HCT116 (cell line): ENCODE measurements around the gene ALDH2. TPM values are rescaled to one million over a fixed set of nuclear protein-coding genes. Genes with fewer than 3 reads are reported as not detected.

Source experiments
- ATAC-seq: fragments of 200-7000 bp; cut with Tn5 transposase; 2 replicates; pipeline ENCODE4 v1.9.1; 2020; ENCODE audit warnings: mild to moderate bottlenecking, moderate library complexity
- BruUV-seq: library from RNA; stranded (reverse); fragments of 400-500 nt; replicated peaks from 2 replicates; lab custom pipeline; 2021; lab: Mats Ljungman, UMichigan
- CTCF ChIA-PET: fragments of 300-600 bp; sonication (Branson Sonifier 250); formaldehyde crosslinking; loops from one replicate; lab custom pipeline; 2021; ENCODE audit warnings: antibody characterized with exemption; lab: Charles Lee
- POLR2A ChIA-PET: fragments of 300-600, 350-600 bp; sonication (Branson Sonifier 250); formaldehyde crosslinking; loops from one replicate; lab custom pipeline; 2021; ENCODE audit warnings: antibody characterized with exemption; lab: Charles Lee
- RAD21 ChIA-PET, 2 experiments: fragments of 300-600 bp; sonication (Branson Sonifier 250); formaldehyde crosslinking; loops; one replicate each; lab custom pipeline; 2023; ENCODE audit warnings: low total read pairs in 2 of 2; ENCODE audit not compliant: uncharacterized antibody in 2 of 2, unreplicated experiment in 2 of 2, low non-redundant PET in 1 of 2; lab: Charles Lee
- DNase-seq: peaks from one replicate; pipeline ENCODE4 v3.0.0-alpha.2; 2010; ENCODE audit warnings: low read depth, low spot score
- H2AFZ ChIP-seq: fragments of 200-600 bp; shearing (Covaris generic), sonication (generic); 2 replicates; pipeline ENCODE4 v1.6.1; 2017; ENCODE audit warnings: low read depth, mixed run types, mixed read lengths, antibody characterized with exemption, low read length; ENCODE audit not compliant: poor library complexity, severe bottlenecking
- H3K27ac ChIP-seq: 2 replicates; pipeline ENCODE4 v1.5.1; 2012; ENCODE audit warnings: low read depth, low read length
- H3K27me3 ChIP-seq: fragments of 200-600 bp; sonication (generic); 2 replicates; pipeline ENCODE4 v1.6.1; 2016; ENCODE audit warnings: mixed run types, low read length, mixed read lengths; ENCODE audit not compliant: insufficient read depth
- H3K36me3 ChIP-seq, 2 experiments: fragments of 200-500 bp in 1 of 2; fragments of 200-600 bp in 1 of 2; sonication (Bioruptor generic) in 1 of 2; sonication (generic) in 1 of 2; 2 replicates each; pipeline versions ENCODE4 v1.5.1 to v1.6.1; 2014 to 2016; ENCODE audit warnings: low read length in 2 of 2, inconsistent platforms in 1 of 2, mixed read lengths in 1 of 2, mixed run types in 1 of 2; ENCODE audit not compliant: insufficient read depth in 2 of 2, control insufficient read depth in 1 of 2
- H3K4me1 ChIP-seq, 2 experiments: fragments of 200-600 bp in 1 of 2; sonication (generic) in 1 of 2; 2 replicates each; pipeline versions ENCODE4 v1.5.1 to v1.6.1; 2012 to 2017; ENCODE audit warnings: low read length in 2 of 2, inconsistent platforms in 1 of 2, mild to moderate bottlenecking in 1 of 2, mixed read lengths in 1 of 2, mixed run types in 1 of 2, moderate library complexity in 1 of 2; ENCODE audit not compliant: insufficient read depth in 2 of 2, control insufficient read depth in 1 of 2
- H3K4me2 ChIP-seq: fragments of 200-600 bp; sonication (generic); 2 replicates; pipeline ENCODE4 v1.6.1; 2017; ENCODE audit warnings: mixed run types, low read length, mixed read lengths
- H3K4me3 ChIP-seq, 2 experiments: fragments of 200-600 bp in 1 of 2; sonication (generic) in 1 of 2; replicated peaks in 1 of 2; 2 replicates each; pipeline ENCODE4 v1.5.1; 2011 to 2016; ENCODE audit warnings: low read length in 2 of 2, control low read depth in 1 of 2, low read depth in 1 of 2, mild to moderate bottlenecking in 1 of 2, mixed read lengths in 1 of 2, mixed run types in 1 of 2
- H3K79me2 ChIP-seq: fragments of 200-600 bp; sonication (generic); 2 replicates; pipeline ENCODE4 v1.6.1; 2017; ENCODE audit warnings: mild to moderate bottlenecking, mixed run types, low read length, moderate library complexity, mixed read lengths; ENCODE audit not compliant: insufficient read depth
- H3K9ac ChIP-seq: fragments of 200-600 bp; sonication (generic); 2 replicates; pipeline ENCODE4 v1.6.1; 2016; ENCODE audit warnings: low read length, mixed read lengths
- H3K9me2 ChIP-seq: fragments of 200-600 bp; sonication (generic), shearing (Covaris generic); 2 replicates; pipeline ENCODE4 v1.6.1; 2017; ENCODE audit warnings: mixed run types, mild to moderate bottlenecking, moderate library complexity; ENCODE audit not compliant: insufficient read depth
- H3K9me3 ChIP-seq, 2 experiments: fragments of 200-500 bp in 1 of 2; fragments of 200-600 bp in 1 of 2; sonication (Bioruptor generic) in 1 of 2; sonication (generic) in 1 of 2; 2 replicates each; pipeline ENCODE4 v1.6.1; 2014 to 2017; ENCODE audit warnings: low read length in 2 of 2, mixed read lengths in 2 of 2, inconsistent platforms in 1 of 2, low read depth in 1 of 2, mild to moderate bottlenecking in 1 of 2, mixed run types in 1 of 2, moderate library complexity in 1 of 2; ENCODE audit not compliant: control insufficient read depth in 1 of 2, insufficient read depth in 1 of 2
- H4K20me1 ChIP-seq: fragments of 200-600 bp; sonication (generic), shearing (Covaris generic); 2 replicates; pipeline ENCODE4 v1.6.1; 2017; ENCODE audit warnings: mixed run types, mild to moderate bottlenecking, moderate library complexity; ENCODE audit not compliant: insufficient read depth
- ATF3 ChIP-seq: IDR thresholded peaks from 2 replicates; pipeline ENCODE4 v1.6.1; 2012
- CBX3 ChIP-seq: IDR thresholded peaks from 2 replicates; pipeline ENCODE4 v1.6.1; 2012; ENCODE audit warnings: low read depth
- CEBPB ChIP-seq: IDR thresholded peaks from 2 replicates; pipeline ENCODE4 v1.6.1; 2012; ENCODE audit warnings: low read depth
- CTCF ChIP-seq, 3 experiments: fragments of 200-600 bp in 1 of 3; sonication (generic) in 1 of 3; IDR thresholded peaks in 2 of 3; conservative IDR thresholded peaks in 1 of 3; 2 replicates each; pipeline ENCODE4 v1.5.1; 2012 to 2017; ENCODE audit warnings: low read depth in 2 of 3, low read length in 2 of 3, antibody characterized with exemption in 1 of 3, borderline replicate concordance in 1 of 3, control low read depth in 1 of 3, mild to moderate bottlenecking in 1 of 3, mixed read lengths in 1 of 3, mixed run types in 1 of 3, moderate library complexity in 1 of 3; ENCODE audit not compliant: insufficient read depth in 1 of 3
- EGR1 ChIP-seq: IDR thresholded peaks from 2 replicates; pipeline ENCODE4 v1.6.1; 2012; ENCODE audit warnings: low read depth
- ELF1 ChIP-seq: IDR thresholded peaks from 2 replicates; pipeline ENCODE4 v1.6.1; 2012; ENCODE audit warnings: low read depth, borderline replicate concordance
- EZH2 ChIP-seq: fragments of 200-600 bp; sonication (generic); IDR thresholded peaks from 2 replicates; pipeline ENCODE4 v1.6.1; 2017; ENCODE audit warnings: antibody characterized with exemption, mixed run types
- MAX ChIP-seq: IDR thresholded peaks from 2 replicates; pipeline ENCODE4 v1.6.1; 2012
- POLR2A ChIP-seq: IDR thresholded peaks from 2 replicates; pipeline ENCODE4 v1.7.0; 2011; ENCODE audit warnings: borderline replicate concordance; ENCODE audit not compliant: insufficient read depth, insufficient read length; ENCODE audit errors: extremely low read depth
- POLR2AphosphoS5 ChIP-seq: IDR thresholded peaks from 2 replicates; pipeline ENCODE4 v1.6.1; 2011; ENCODE audit warnings: mild to moderate bottlenecking, low read depth, low read length, moderate library complexity
- SIN3A ChIP-seq: IDR thresholded peaks from 2 replicates; pipeline ENCODE4 v1.6.1; 2012; ENCODE audit warnings: low read depth
- SP1 ChIP-seq: IDR thresholded peaks from 2 replicates; pipeline ENCODE4 v1.6.1; 2012; ENCODE audit warnings: low read depth
- ZBTB33 ChIP-seq: IDR thresholded peaks from 2 replicates; pipeline ENCODE4 v1.6.1; 2011; ENCODE audit warnings: mild to moderate bottlenecking, low read length, moderate library complexity; ENCODE audit not compliant: insufficient replicate concordance; ENCODE audit errors: extremely low read depth
- ZFX ChIP-seq: fragments of 450-650 bp; IDR thresholded peaks from 2 replicates; pipeline ENCODE4 v1.6.1; 2017
- intact Hi-C: fragments of 100-400 bp; cut with micrococcal nuclease; formaldehyde crosslinking; loops from 2 replicates; pipeline ENCODE4 v1.10.0; 2022
- total RNA-seq: library from RNA; stranded (reverse); gene quantifications from one replicate; pipeline ENCODE4 v1.2.1, GENCODE V29; 2021; ENCODE audit not compliant: unreplicated experiment

Gene ALDH2
- total RNA-seq, 1 experiment from 2014 or later: 32.9 TPM

- no peak for TF ChIP-seq CTCF (IDR thresholded peaks at IDR 0.05 in 2 of 3, conservative IDR thresholded peaks at IDR 0.05 in 1 of 3; ENCODE audit: borderline replicate concordance in 1 of 3, insufficient read depth in 1 of 3, low read depth in 2 of 3, low read length in 2 of 3)
- TF ChIP-seq POLR2AphosphoS5: no peak
- TF ChIP-seq CBX3: no peak
- no peak for TF ChIP-seq ZFX
- no peak for TF ChIP-seq ELF1
- TF ChIP-seq MAX: no peak
- no peak for TF ChIP-seq EZH2
- TF ChIP-seq ZBTB33: no peak
- TF ChIP-seq ATF3: no peak
- no peak for TF ChIP-seq CEBPB
- no peak for TF ChIP-seq EGR1
- TF ChIP-seq POLR2A: no peak
- TF ChIP-seq SIN3A: no peak
- no peak for TF ChIP-seq SP1
- CTCF ChIA-PET: no interaction called here
- POLR2A ChIA-PET: no interaction called here
Measured at GRCh38 chr12:111823891-111824290, 57.2 kb downstream of the ALDH2 start.

More at GRCh38 chr12:111823891-111824290, 57.2 kb downstream of the ALDH2 start:
- H4K20me1 ChIP-seq: no peaks in the 10 kb centered on the region
- H3K9me2 ChIP-seq: no peaks in the 10 kb centered on the region
- no peak overlapping the region for H3K27ac ChIP-seq
- no peaks in the 10 kb centered on the region for H3K36me3 ChIP-seq
- no peaks in the 10 kb centered on the region for H3K9me3 ChIP-seq
- H3K27me3 ChIP-seq: no peaks in the 10 kb centered on the region
- H3K4me2 ChIP-seq: no peak overlapping the region
- H3K9ac ChIP-seq: no peak overlapping the region
- H3K4me1 ChIP-seq: no peaks in the 10 kb centered on the region
- no peaks in the 10 kb centered on the region for H3K79me2 ChIP-seq
- no peak for DNase-seq
- H3K4me3 ChIP-seq: no peak overlapping the region
- ATAC-seq: peak; percentile 20; the same call in 1 of the 2 replicates
- RAD21 ChIA-PET: interaction anchor here in 1 of 2 experiments (0.7 kb wide), 1 partner anchor 102 kb away, joined by 3 read pairs; no protein-coding TSS in a partner anchor
- BruUV-seq: no TSS peak
- H2AFZ ChIP-seq: no peak overlapping the region
- intact Hi-C loops: loop anchor here (1.0 to 10.0 kb wide), 4 partner anchors 190 to 587 kb away; no protein-coding TSS in a partner anchor
